ENCODE results near the gene BPIFB3. TPM values are rescaled to one million over a fixed set of nuclear protein-coding genes. Genes with fewer than 3 reads are reported as not detected.

Gene BPIFB3
- total and polyA plus RNA-seq, 2 donors = not detected

Other genes starting within 250 kb of the BPIFB3 start
- 86.5 TPM for gene MAPRE1, start 233.9 kb upstream of the BPIFB3 start, total RNA-seq
- gene MAPRE1, start 233.9 kb upstream of the BPIFB3 start, polyA plus RNA-seq = 84.7 TPM
- 0.95 TPM for gene EFCAB8, start 195.0 kb upstream of the BPIFB3 start, total RNA-seq
- gene EFCAB8, start 195.0 kb upstream of the BPIFB3 start, polyA plus RNA-seq = 0.11 TPM
- not detected for gene SUN5, start 49.5 kb upstream of the BPIFB3 start, total RNA-seq
- not detected for gene SUN5, start 49.5 kb upstream of the BPIFB3 start, polyA plus RNA-seq
- not detected for gene BPIFB2, start 46.2 kb upstream of the BPIFB3 start, total RNA-seq
- gene BPIFB2, start 46.2 kb upstream of the BPIFB3 start, polyA plus RNA-seq = not detected
- gene BPIFB6, start 22.3 kb upstream of the BPIFB3 start, total RNA-seq = not detected
- not detected for gene BPIFB6, start 22.3 kb upstream of the BPIFB3 start, polyA plus RNA-seq
- gene BPIFB4, start 25.7 kb downstream of the BPIFB3 start, total RNA-seq = not detected
- gene BPIFB4, start 25.7 kb downstream of the BPIFB3 start, polyA plus RNA-seq = 0.06 TPM
- gene BPIFA2, start 114.3 kb downstream of the BPIFB3 start, total RNA-seq = not detected
- gene BPIFA2, start 114.3 kb downstream of the BPIFB3 start, polyA plus RNA-seq = not detected
- not detected for gene BPIFA3, start 163.4 kb downstream of the BPIFB3 start, total RNA-seq
- gene BPIFA3, start 163.4 kb downstream of the BPIFB3 start, polyA plus RNA-seq = not detected
- gene BPIFA1, start 182.1 kb downstream of the BPIFB3 start, total RNA-seq = not detected
- gene BPIFA1, start 182.1 kb downstream of the BPIFB3 start, polyA plus RNA-seq = not detected
- not detected for gene BPIFB1, start 229.3 kb downstream of the BPIFB3 start, total RNA-seq
- gene BPIFB1, start 229.3 kb downstream of the BPIFB3 start, polyA plus RNA-seq = not detected